Measurements from ENCODE around the gene DDX18.

- TF ChIP-seq HNF4G (IDR thresholded peaks at IDR 0.05) (no peak), REST (IDR thresholded peaks at IDR 0.05) (no peak), EGR1 (IDR thresholded peaks at IDR 0.05; ENCODE audit: low read depth in 2 of 2) (no peak), GABPA (IDR thresholded peaks at IDR 0.05 in 1 of 2, conservative IDR thresholded peaks at IDR 0.05 in 1 of 2) (no peak), CTCF (IDR thresholded peaks at IDR 0.05; ENCODE audit: low read depth, low read length, missing input control) (no peak), TAF1 (conservative IDR thresholded peaks at IDR 0.05) (no peak)
These were observed 36.0 kb downstream of the DDX18 start for GRCh38 chr2:117850461-117850860.
